ENCODE results near the gene OR6V1.
"Not testable (repeated sequence)": the region's sequence is repeated elsewhere in the genome, so short reads cannot be mapped to it uniquely, and the experiment has no call there.

The OR6V1 gene

DNA sequence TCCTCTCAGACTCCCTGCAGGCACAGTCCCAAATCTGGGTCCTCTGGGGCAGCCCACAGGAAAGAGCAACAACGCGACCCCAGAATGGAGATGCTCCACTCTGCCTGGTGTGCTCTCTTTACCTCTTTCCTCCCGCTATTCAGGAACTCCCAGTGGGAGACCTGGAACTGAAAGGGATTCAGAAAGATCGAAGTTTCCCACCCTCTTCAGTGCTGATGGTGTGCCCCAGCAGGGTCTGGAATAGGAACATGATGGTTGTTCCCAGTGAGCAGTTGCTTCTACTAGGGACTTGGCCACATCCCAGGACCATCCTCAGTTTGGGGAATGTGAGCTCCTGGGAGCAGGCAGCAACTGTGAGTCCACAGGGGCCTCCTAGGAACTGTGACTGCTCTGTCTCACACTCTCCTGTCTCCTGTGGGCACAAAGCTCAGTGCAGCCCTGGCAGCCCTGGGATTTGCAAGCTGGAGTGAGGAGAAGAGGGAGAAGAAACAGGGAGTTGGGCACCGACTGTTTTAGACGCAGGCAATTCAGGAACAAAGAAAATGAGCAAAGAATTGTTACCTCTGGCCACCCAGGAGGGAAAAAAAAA, 17.9 kb downstream of the OR6V1 start:
- no peak overlapping the region for H3K27ac ChIP-seq (ENCODE audit: low read depth, low read length)
- H3K79me2 ChIP-seq (ENCODE audit: control insufficient read depth, insufficient read depth, low read length, unreplicated experiment): no peaks in the 10 kb centered on the region
- no peaks in the 10 kb centered on the region; the same call in 1 of the 2 replicates for H3K27me3 ChIP-seq (ENCODE audit: insufficient read depth, low read length)
- no peak overlapping the region for H2AFZ ChIP-seq (ENCODE audit: low read length, unreplicated experiment)
- no peak overlapping the region for H3K4me3 ChIP-seq (ENCODE audit: low read depth, low read length)
- no peaks in the 10 kb centered on the region for H3K36me3 ChIP-seq (ENCODE audit: insufficient read depth, low read length)
- no peaks in the 10 kb centered on the region for H3K4me1 ChIP-seq (ENCODE audit: control insufficient read depth, insufficient read depth, low read length, unreplicated experiment)

DNA sequence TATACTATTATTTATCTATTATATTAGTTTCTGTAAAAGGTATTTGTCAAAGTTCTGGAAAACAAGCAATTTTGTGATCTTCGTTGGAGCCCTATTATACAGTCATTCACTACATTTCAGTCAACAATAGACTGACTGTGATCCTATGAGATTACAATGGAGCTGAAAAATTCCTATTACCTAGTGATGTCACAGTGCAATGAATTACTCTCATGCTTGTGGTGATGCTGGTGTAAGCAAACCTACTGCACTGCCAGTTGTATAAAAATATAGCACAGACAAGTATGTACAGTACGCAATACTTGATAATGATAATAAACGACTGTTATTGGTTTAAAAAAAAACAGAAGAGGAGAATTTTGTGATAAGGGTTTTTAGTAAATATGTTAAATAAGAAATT, 21.4 kb downstream of the OR6V1 start:
- H3K27ac ChIP-seq (ENCODE audit: low read depth, low read length): no peak overlapping the region
- H2AFZ ChIP-seq (ENCODE audit: low read length, unreplicated experiment): no peak overlapping the region
- no peaks in the 10 kb centered on the region for H3K4me1 ChIP-seq (ENCODE audit: control insufficient read depth, insufficient read depth, low read length, unreplicated experiment)
- no peaks in the 10 kb centered on the region for H3K79me2 ChIP-seq (ENCODE audit: control insufficient read depth, insufficient read depth, low read length, unreplicated experiment)
- H3K4me3 ChIP-seq (ENCODE audit: low read depth, low read length): no peak overlapping the region
- H3K36me3 ChIP-seq (ENCODE audit: insufficient read depth, low read length): no peaks in the 10 kb centered on the region
- no peaks in the 10 kb centered on the region for H3K27me3 ChIP-seq (ENCODE audit: insufficient read depth, low read length)

DNA sequence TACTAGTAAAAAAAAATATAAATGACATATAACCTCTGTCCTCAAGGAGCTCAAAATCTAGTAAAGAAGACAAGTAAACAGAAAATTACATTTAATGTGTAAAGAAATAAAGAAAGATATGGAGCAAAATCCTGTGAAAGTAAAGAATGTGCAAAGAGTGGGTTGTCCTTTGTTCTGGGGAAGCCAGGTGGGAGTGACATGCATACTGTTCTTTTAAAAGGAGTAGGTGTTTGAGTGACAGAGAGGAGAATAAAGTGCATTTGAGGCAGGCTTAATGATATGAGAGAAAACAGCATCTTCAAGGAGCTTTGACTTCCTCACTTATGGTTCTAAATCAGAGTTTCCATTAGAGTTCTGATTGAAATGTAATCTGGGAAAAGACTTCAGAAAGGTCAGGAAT, 22.0 kb downstream of the OR6V1 start:
- Histone ChIP-seq H3K4me1 (ENCODE audit: control insufficient read depth, insufficient read depth, low read length, unreplicated experiment) (no peaks in the 10 kb centered on the region), H2AFZ (ENCODE audit: low read length, unreplicated experiment) (no peak overlapping the region)

DNA sequence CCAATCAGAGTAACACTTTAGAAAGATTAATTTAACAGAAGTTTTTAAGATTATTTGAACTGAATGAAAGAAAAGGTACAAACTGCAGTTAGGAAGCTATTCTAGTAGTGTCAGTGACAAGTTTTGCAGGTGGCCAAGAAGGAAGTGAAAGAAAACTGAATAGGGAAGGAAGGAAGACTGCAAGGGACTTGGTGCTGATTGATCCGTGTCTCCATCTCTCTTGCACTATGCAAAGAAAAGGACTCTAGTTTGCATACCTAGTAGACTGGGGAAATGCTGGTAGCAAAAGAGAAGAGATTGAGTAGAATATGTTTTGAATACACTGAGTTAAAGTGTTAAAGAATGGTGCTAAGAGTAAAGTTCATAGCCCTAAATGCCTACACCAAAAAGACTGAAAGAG, 33.0 kb downstream of the OR6V1 start:
- Histone ChIP-seq H3K27ac (ENCODE audit: low read depth, low read length) (no peak overlapping the region), H3K79me2 (ENCODE audit: control insufficient read depth, insufficient read depth, low read length, unreplicated experiment) (no peaks in the 10 kb centered on the region), H2AFZ (ENCODE audit: low read length, unreplicated experiment) (no peak overlapping the region), H3K36me3 (ENCODE audit: insufficient read depth, low read length) (no peaks in the 10 kb centered on the region), H3K27me3 (ENCODE audit: insufficient read depth, low read length) (no peaks in the 10 kb centered on the region; the same call in 1 of the 2 replicates), H3K4me1 (ENCODE audit: control insufficient read depth, insufficient read depth, low read length, unreplicated experiment) (no peaks in the 10 kb centered on the region), H3K4me3 (ENCODE audit: low read depth, low read length) (no peak overlapping the region)

More for the DNA sequence above, 22.0 kb downstream of the OR6V1 start:
- H3K36me3 ChIP-seq (ENCODE audit: insufficient read depth, low read length): no peaks in the 10 kb centered on the region
- no peaks in the 10 kb centered on the region for H3K27me3 ChIP-seq (ENCODE audit: insufficient read depth, low read length)
- no peak overlapping the region for H3K27ac ChIP-seq (ENCODE audit: low read depth, low read length)
- H3K79me2 ChIP-seq (ENCODE audit: control insufficient read depth, insufficient read depth, low read length, unreplicated experiment): no peaks in the 10 kb centered on the region
- no peak overlapping the region for H3K4me3 ChIP-seq (ENCODE audit: low read depth, low read length)

DNA sequence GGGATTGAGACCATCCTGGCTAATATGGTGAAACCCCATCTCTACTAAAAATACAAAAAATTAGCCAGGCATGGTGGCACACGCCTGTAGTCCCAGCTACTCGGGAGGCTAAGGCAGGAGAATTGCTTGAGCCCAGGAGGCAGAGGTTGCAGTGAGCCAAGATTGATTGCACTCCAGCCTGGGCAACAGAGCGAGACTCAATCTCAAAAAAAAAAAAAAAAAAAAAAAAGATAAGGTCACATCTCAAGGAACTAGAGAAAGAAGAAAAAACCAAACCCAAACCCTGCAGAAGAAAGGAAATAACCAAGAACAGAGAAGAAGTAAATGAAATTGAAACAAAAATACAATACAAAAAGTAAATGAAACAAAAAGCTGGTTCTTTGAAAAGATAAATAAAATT, 33.5 kb downstream of the OR6V1 start:
- H3K79me2 ChIP-seq (ENCODE audit: control insufficient read depth, insufficient read depth, low read length, unreplicated experiment); H3K4me3 ChIP-seq (ENCODE audit: low read depth, low read length); H2AFZ ChIP-seq (ENCODE audit: low read length, unreplicated experiment); H3K4me1 ChIP-seq (ENCODE audit: control insufficient read depth, insufficient read depth, low read length, unreplicated experiment); H3K36me3 ChIP-seq (ENCODE audit: insufficient read depth, low read length); H3K27me3 ChIP-seq (ENCODE audit: insufficient read depth, low read length); H3K27ac ChIP-seq (ENCODE audit: low read depth, low read length): not testable (repeated sequence)

DNA sequence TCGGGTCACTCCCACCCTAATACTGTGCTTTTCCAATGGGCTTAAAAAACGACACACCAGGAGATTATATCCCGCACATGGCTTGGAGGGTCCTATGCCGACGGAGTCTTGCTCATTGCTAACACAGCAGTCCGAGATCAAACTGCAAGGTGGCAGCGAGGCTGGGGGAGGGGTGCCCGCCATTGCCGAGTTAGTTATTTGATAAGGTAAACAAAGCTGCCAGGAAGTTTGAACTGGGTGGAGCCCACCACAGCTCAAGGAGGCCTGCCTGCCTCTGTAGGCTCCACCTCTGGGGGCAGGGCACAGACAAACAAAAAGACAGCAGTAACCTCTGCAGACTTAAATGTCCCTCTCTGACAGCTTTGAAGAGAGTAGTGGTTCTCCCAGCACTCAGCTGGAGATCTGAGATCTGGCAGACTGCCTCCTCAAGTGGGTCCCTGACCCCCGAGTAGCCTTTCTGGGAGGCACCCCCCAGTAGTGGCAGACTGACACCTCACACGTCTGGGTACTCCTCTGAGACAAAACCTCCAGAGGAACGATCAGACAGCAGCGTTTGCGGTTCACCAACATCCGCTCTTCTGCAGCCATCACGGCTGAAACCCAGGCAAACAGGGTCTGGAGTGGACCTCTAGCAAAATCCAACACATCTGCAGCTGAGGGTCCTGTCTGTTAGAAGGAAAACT, 36.5 kb downstream of the OR6V1 start:
- not testable (repeated sequence) for H3K27me3 ChIP-seq (ENCODE audit: insufficient read depth, low read length); H3K79me2 ChIP-seq (ENCODE audit: control insufficient read depth, insufficient read depth, low read length, unreplicated experiment); H2AFZ ChIP-seq (ENCODE audit: low read length, unreplicated experiment); H3K4me1 ChIP-seq (ENCODE audit: control insufficient read depth, insufficient read depth, low read length, unreplicated experiment); H3K36me3 ChIP-seq (ENCODE audit: insufficient read depth, low read length); H3K27ac ChIP-seq (ENCODE audit: low read depth, low read length); H3K4me3 ChIP-seq (ENCODE audit: low read depth, low read length)

DNA sequence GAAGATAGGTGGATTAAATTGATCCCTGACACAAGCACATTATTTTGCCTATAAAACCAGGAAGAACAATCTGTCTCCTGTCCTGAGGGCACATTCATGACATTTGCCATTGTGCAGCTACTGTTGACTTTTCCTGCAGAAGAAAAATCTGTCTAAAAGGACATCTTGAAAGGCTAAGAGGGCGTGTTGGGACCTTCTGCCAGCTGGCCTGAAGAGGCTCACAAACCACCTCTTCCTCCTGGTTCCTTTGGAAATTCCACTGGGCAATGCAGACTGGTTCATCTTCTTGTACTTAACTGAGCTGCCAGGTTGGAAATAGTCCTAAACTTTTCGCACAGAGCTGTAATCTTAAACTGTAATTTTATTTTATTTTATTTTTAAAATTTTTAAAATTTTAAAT, 44.0 kb downstream of the OR6V1 start:
- Histone ChIP-seq H2AFZ (ENCODE audit: low read length, unreplicated experiment) (no peak overlapping the region), H3K4me3 (ENCODE audit: low read depth, low read length) (no peak overlapping the region), H3K27me3 (ENCODE audit: insufficient read depth, low read length) (no peaks in the 10 kb centered on the region), H3K4me1 (ENCODE audit: control insufficient read depth, insufficient read depth, low read length, unreplicated experiment) (no peaks in the 10 kb centered on the region), H3K79me2 (ENCODE audit: control insufficient read depth, insufficient read depth, low read length, unreplicated experiment) (no peaks in the 10 kb centered on the region), H3K27ac (ENCODE audit: low read depth, low read length) (no peak overlapping the region), H3K36me3 (ENCODE audit: insufficient read depth, low read length) (no peaks in the 10 kb centered on the region)

DNA sequence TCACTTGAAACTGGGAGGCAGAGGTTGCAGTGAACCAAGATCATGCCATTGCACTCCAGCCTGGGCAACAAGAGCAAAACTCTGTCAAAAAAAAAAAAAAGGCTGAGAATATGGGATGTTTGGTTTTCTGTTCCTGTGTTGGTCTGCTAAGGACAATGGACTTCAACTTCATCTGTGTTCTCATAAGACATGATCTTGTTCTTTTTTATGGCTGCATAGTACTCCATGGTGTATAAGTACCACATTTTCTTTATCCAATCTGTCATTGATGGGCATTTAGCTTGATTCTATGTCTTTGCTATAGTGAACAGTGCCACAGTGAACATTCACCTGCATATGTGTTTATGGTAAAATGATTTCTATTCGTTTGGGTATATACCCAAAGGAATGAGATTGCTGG, 47.4 kb downstream of the OR6V1 start:
- H3K4me1 ChIP-seq (ENCODE audit: control insufficient read depth, insufficient read depth, low read length, unreplicated experiment); H3K36me3 ChIP-seq (ENCODE audit: insufficient read depth, low read length); H3K27me3 ChIP-seq (ENCODE audit: insufficient read depth, low read length); H3K27ac ChIP-seq (ENCODE audit: low read depth, low read length); H3K4me3 ChIP-seq (ENCODE audit: low read depth, low read length); H3K79me2 ChIP-seq (ENCODE audit: control insufficient read depth, insufficient read depth, low read length, unreplicated experiment); H2AFZ ChIP-seq (ENCODE audit: low read length, unreplicated experiment): not testable (repeated sequence)
